HL-60 (cell line): ENCODE results near the gene POLR2M.

Source experiments
- DNase-seq, 2 experiments: peaks; one replicate each; pipeline ENCODE4 v3.0.0-alpha.2; 2010 to 2020; ENCODE audit warnings: low read depth in 1 of 2, low spot score in 1 of 2
- H3K27ac ChIP-seq: fragments of 250-450 bp; sonication (Bioruptor Pico); replicated peaks from 2 replicates; pipeline ENCODE4 v1.5.1; 2020; ENCODE audit warnings: mild to moderate bottlenecking, moderate library complexity
- H3K27me3 ChIP-seq: fragments of 250-450 bp; sonication (Bioruptor Pico); 2 replicates; pipeline ENCODE4 v1.5.1; 2021; ENCODE audit warnings: mild to moderate bottlenecking, moderate library complexity; ENCODE audit not compliant: insufficient read depth, poor library complexity, severe bottlenecking
- H3K4me3 ChIP-seq: replicated peaks from 2 replicates; pipeline ENCODE4 v1.5.1; 2011; ENCODE audit warnings: mild to moderate bottlenecking, control low read depth, low read length; ENCODE audit not compliant: insufficient read depth
- GABPA ChIP-seq: IDR thresholded peaks from 2 replicates; pipeline ENCODE4 v1.6.1; 2012; ENCODE audit warnings: low read depth
- POLR2AphosphoS5 ChIP-seq: IDR thresholded peaks from 2 replicates; pipeline ENCODE4 v1.6.1; 2012; ENCODE audit warnings: low read depth
- SPI1 ChIP-seq: IDR thresholded peaks from 2 replicates; pipeline ENCODE4 v1.6.1; 2012; ENCODE audit warnings: low read depth, mild to moderate bottlenecking, borderline replicate concordance
- TF ChIP-seq, protein P1 (sequence below): IDR thresholded peaks from 2 replicates; pipeline ENCODE4 v1.6.1; 2012; ENCODE audit warnings: low read depth; ENCODE audit not compliant: insufficient replicate concordance
- TF ChIP-seq, protein P2 (sequence below): IDR thresholded peaks from one replicate; pipeline ENCODE4 v1.5.1; 2011; ENCODE audit warnings: low read length, control low read depth, inconsistent platforms; ENCODE audit not compliant: insufficient read depth

Gene POLR2M

DNA sequence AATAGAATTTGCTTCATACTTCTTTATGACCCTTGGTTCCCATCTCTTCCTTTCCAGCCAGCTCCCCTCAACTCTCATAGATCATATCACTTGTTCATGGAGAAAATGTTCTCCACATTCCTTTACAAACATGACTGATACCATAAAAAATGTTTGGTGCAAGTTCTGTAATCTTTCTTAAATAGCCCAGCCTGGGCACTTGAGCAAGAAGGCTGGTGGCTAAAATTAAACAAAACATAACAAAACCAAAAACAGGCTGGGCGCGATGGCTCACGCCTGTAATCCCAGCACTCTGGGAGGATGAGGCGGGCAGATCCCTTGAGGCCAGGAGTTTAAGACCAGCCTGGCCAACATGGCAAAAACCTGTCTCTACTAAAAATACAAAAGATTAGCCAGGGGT lies 8.9 kb upstream of the POLR2M start:
- Histone ChIP-seq H3K4me3 (no peak overlapping the region), H3K27me3 (peaks cover 5% of the 10 kb centered on the region), H3K27ac (no peak overlapping the region)
- TF ChIP-seq SPI1, result no peak
- no peak for TF ChIP-seq GABPA
- TF ChIP-seq POLR2AphosphoS5, result no peak
- TF ChIP-seq, protein P1, sequence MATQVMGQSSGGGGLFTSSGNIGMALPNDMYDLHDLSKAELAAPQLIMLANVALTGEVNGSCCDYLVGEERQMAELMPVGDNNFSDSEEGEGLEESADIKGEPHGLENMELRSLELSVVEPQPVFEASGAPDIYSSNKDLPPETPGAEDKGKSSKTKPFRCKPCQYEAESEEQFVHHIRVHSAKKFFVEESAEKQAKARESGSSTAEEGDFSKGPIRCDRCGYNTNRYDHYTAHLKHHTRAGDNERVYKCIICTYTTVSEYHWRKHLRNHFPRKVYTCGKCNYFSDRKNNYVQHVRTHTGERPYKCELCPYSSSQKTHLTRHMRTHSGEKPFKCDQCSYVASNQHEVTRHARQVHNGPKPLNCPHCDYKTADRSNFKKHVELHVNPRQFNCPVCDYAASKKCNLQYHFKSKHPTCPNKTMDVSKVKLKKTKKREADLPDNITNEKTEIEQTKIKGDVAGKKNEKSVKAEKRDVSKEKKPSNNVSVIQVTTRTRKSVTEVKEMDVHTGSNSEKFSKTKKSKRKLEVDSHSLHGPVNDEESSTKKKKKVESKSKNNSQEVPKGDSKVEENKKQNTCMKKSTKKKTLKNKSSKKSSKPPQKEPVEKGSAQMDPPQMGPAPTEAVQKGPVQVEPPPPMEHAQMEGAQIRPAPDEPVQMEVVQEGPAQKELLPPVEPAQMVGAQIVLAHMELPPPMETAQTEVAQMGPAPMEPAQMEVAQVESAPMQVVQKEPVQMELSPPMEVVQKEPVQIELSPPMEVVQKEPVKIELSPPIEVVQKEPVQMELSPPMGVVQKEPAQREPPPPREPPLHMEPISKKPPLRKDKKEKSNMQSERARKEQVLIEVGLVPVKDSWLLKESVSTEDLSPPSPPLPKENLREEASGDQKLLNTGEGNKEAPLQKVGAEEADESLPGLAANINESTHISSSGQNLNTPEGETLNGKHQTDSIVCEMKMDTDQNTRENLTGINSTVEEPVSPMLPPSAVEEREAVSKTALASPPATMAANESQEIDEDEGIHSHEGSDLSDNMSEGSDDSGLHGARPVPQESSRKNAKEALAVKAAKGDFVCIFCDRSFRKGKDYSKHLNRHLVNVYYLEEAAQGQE, result no peak
- TF ChIP-seq, protein P2, sequence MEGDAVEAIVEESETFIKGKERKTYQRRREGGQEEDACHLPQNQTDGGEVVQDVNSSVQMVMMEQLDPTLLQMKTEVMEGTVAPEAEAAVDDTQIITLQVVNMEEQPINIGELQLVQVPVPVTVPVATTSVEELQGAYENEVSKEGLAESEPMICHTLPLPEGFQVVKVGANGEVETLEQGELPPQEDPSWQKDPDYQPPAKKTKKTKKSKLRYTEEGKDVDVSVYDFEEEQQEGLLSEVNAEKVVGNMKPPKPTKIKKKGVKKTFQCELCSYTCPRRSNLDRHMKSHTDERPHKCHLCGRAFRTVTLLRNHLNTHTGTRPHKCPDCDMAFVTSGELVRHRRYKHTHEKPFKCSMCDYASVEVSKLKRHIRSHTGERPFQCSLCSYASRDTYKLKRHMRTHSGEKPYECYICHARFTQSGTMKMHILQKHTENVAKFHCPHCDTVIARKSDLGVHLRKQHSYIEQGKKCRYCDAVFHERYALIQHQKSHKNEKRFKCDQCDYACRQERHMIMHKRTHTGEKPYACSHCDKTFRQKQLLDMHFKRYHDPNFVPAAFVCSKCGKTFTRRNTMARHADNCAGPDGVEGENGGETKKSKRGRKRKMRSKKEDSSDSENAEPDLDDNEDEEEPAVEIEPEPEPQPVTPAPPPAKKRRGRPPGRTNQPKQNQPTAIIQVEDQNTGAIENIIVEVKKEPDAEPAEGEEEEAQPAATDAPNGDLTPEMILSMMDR, result no peak
- no peak for DNase-seq

DNA sequence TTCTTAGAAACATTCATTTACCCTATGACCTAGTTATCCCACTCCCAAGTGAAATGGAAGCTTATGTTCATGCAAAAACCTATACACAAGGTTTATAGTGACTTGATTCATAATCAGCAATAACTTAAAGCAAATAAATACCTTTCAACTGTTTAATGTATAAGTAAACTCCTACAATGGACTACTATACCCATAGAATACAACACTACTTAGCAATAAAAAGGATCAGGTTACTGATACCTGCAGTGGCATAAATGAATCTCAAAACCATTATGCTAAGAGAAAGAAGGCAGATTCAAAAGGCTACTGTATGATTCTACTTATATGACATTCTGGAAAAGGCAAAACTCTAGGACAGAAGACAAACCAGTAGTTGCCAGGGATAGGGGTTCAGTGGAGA lies 8.3 kb upstream of the POLR2M start:
- DNase-seq, result no peak
- no peak overlapping the region for H3K4me3 ChIP-seq
- no peak for TF ChIP-seq POLR2AphosphoS5
- TF ChIP-seq, protein P1, result no peak
- no peak for TF ChIP-seq SPI1
- TF ChIP-seq GABPA, result no peak
- TF ChIP-seq, protein P2, result no peak
- no peak overlapping the region for H3K27ac ChIP-seq
- H3K27me3 ChIP-seq, result peaks cover 5% of the 10 kb centered on the region

DNA sequence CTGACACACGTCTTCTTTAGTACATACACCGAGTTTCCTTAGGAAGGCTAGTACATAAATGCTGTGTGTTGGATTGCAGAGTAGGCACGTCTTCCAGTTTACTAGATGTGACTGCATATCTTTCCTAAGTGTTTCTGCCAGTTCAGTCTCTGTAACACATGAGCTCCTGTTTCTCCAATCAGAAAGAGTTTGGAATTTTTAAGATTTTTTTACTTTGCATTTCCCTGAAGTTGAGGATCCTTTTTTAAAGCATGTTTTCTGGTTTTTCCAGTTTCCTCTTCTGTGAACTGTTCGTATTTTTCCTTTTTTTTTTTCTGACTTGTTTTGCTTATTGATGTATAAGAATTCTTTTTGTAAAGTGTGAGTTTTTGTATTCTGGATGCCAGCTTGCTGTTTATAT lies 7.5 kb upstream of the POLR2M start:
- Histone ChIP-seq H3K27ac (no peak overlapping the region), H3K27me3 (peaks cover 5% of the 10 kb centered on the region), H3K4me3 (no peak overlapping the region)
- DNase-seq, result no peak
- TF ChIP-seq, protein P1, result no peak
- no peak for TF ChIP-seq GABPA
- TF ChIP-seq, protein P2, result no peak
- TF ChIP-seq SPI1, result no peak
- no peak for TF ChIP-seq POLR2AphosphoS5
